Uterus (tissue), 4 donors: ENCODE results near the gene RGL4. TPM values are rescaled to one million over a fixed set of nuclear protein-coding genes. Genes with fewer than 3 reads are reported as not detected.
"Not testable (repeated sequence)": the region's sequence is repeated elsewhere in the genome, so short reads cannot be mapped to it uniquely, and the experiment has no call there.

Experiments used
- DNase-seq, 2 donors: peaks; one replicate each; pipeline ENCODE4 v3.0.0-alpha.2; 2019 to 2020
- H3K27ac ChIP-seq, 2 donors: fragments of 200-600 bp; sonication (generic); 1 replicate in 1 of 2; 2 replicates in 1 of 2; pipeline ENCODE4 v1.5.1; 2016 to 2018
- H3K27me3 ChIP-seq, 2 donors: fragments of 200-600 bp; sonication (generic); one replicate each; pipeline ENCODE4 v1.5.1; 2018 to 2019; ENCODE audit warnings: control low read depth in 1 of 2
- H3K36me3 ChIP-seq, 2 donors: fragments of 200-600 bp; sonication (generic); one replicate each; pipeline ENCODE4 v1.5.1; 2019; ENCODE audit warnings: control low read depth in 1 of 2
- H3K4me1 ChIP-seq, 2 donors: fragments of 200-600 bp; sonication (generic); one replicate each; pipeline ENCODE4 v1.5.1; 2018 to 2019; ENCODE audit warnings: control low read depth in 1 of 2
- H3K4me3 ChIP-seq, 2 donors: fragments of 200-600 bp; sonication (generic); 1 replicate in 1 of 2; 2 replicates in 1 of 2; pipeline ENCODE4 v1.5.1; 2018 to 2019; ENCODE audit warnings: mild to moderate bottlenecking in 1 of 2
- H3K9me3 ChIP-seq, 2 donors: fragments of 200-600 bp; sonication (generic); one replicate each; pipeline ENCODE4 v1.5.1; 2019; ENCODE audit warnings: control low read depth in 1 of 2
- POLR2A ChIP-seq, 2 donors: fragments of 450-650 bp; IDR thresholded peaks; one replicate each; pipeline ENCODE4 v1.6.1; 2016; ENCODE audit warnings: antibody characterized with exemption in 2 of 2, mild to moderate bottlenecking in 1 of 2, moderate library complexity in 1 of 2
- intact Hi-C: fragments of 100-400 bp; cut with DNase I; formaldehyde crosslinking; loops from one replicate; pipeline ENCODE4 v1.15.1; 2023; ENCODE audit warnings: low total_unique reads
- total RNA-seq, 4 donors: library from RNA; depleted of rRNA in 3 of 4; stranded (reverse); fragments of >200 nt in 3 of 4; gene quantifications; one replicate each; pipeline versions ENCODE4 v1.1.0 to v1.2.4, GENCODE V29; 2014 to 2023
- TF ChIP-seq, protein P1 (sequence below), 4 experiments: fragments of 200-600 bp in 2 of 4; fragments of 450-650 bp in 2 of 4; sonication (generic) in 2 of 4; IDR thresholded peaks; one replicate each; pipeline ENCODE4 v1.5.1; 2016 to 2019; ENCODE audit warnings: antibody characterized with exemption in 4 of 4, mild to moderate bottlenecking in 2 of 4, moderate library complexity in 1 of 4
- donor health status: DM: yes; HTN: yes; CAD: no.

RGL4 gene
- total RNA-seq, 4 donors from 2014 or later: 0.21 TPM; not detected in 3

DNA sequence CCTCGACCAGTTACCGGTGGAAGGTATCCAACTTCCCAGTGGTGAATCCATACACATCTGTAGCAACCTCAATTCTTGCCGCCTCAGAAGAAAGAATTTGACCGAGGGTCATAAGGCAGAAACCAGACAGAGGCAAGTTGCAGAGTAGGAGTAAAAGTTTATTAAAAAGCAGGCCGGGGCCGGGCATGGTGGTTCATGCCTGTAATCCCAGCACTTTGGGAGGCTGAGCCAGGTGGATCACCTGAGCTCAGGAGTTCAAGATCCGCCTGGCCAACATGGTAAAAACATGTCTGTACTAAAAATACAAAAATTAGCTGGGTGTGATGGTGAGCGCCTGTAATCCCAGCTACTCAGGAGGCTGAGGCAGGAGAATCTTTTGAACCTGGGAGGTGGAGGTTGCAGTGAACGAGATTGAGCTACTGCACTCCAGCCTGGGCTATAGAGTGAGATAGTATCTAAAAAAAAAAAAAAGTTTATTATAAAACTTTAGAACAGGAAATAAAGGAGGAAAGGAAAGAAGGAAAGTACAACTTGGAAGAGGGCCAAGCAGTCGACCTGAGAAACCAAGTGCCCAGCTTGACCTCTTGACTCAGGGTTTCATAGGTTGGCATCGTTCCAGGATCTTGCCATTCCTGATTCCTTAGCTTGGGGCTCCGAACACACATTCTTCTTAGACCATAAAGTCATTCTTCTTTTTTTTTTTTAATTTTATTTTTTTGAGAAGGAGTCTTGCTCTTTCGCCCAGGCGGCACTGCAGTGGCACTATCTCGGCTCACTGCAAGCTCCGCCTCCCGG lies 27.8 kb downstream of the RGL4 start:
- intact Hi-C loops: no loop called here
- Histone ChIP-seq H3K27me3 (no peaks in the 10 kb centered on the region), H3K9me3 (no peaks in the 10 kb centered on the region), H3K36me3 (no peaks in the 10 kb centered on the region), H3K27ac (no peak overlapping the region), H3K4me3 (no peak overlapping the region), H3K4me1 (no peaks in the 10 kb centered on the region)
- TF ChIP-seq POLR2A (IDR thresholded peaks at IDR 0.05): no peak
- TF ChIP-seq, protein P1, sequence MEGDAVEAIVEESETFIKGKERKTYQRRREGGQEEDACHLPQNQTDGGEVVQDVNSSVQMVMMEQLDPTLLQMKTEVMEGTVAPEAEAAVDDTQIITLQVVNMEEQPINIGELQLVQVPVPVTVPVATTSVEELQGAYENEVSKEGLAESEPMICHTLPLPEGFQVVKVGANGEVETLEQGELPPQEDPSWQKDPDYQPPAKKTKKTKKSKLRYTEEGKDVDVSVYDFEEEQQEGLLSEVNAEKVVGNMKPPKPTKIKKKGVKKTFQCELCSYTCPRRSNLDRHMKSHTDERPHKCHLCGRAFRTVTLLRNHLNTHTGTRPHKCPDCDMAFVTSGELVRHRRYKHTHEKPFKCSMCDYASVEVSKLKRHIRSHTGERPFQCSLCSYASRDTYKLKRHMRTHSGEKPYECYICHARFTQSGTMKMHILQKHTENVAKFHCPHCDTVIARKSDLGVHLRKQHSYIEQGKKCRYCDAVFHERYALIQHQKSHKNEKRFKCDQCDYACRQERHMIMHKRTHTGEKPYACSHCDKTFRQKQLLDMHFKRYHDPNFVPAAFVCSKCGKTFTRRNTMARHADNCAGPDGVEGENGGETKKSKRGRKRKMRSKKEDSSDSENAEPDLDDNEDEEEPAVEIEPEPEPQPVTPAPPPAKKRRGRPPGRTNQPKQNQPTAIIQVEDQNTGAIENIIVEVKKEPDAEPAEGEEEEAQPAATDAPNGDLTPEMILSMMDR (IDR thresholded peaks at IDR 0.05): no peak
- DNase-seq: no peak

DNA sequence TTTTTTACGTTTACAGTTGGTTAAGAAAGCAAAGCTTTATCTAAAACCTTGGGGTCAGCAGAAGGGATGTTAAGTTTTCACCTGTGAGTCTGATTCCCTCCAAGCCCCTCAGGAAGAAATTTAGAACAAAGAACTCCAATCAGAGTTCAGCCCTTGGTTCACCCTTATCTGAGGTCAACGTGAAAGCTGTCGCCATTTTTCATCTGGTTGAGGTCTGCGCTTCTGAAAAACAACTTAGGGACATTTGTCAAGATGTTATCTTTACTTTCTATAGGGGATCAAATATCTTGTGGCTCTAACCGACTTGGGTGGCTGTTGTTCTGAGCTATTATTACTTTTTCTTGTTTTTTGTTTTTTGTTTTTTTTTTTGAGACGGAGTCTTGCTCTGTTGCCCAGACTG lies 30.0 kb downstream of the RGL4 start:
- TF ChIP-seq, protein P1 (IDR thresholded peaks at IDR 0.05): no peak
- no peak for TF ChIP-seq POLR2A (IDR thresholded peaks at IDR 0.05)
- Histone ChIP-seq H3K36me3 (no peaks in the 10 kb centered on the region), H3K9me3 (no peaks in the 10 kb centered on the region), H3K27me3 (no peaks in the 10 kb centered on the region), H3K4me3 (no peak overlapping the region), H3K4me1 (no peaks in the 10 kb centered on the region), H3K27ac (no peak overlapping the region)
- intact Hi-C loops: no loop called here
- no peak for DNase-seq

DNA sequence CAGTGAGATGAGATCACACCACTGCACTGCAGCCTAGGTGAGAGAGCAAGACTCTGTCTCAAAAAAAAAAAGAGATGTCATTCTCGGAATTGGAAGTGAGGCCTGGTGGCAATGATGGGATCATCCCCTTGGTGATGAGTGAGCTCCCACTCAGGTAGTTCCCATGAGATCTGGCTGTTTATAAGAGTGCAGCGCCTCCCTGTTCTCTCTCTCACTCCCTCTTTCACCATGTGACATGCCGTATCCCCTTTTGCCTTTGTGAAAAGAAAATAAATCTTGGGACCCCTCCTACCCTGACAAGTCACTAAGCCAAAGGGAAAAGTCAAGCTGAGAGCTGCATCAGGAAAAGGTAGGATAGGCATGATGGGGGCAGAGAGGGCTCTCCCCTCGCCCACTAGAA lies 31.3 kb downstream of the RGL4 start:
- Histone ChIP-seq H3K4me1 (no peaks in the 10 kb centered on the region), H3K27me3 (no peaks in the 10 kb centered on the region), H3K27ac (no peak overlapping the region), H3K36me3 (no peaks in the 10 kb centered on the region), H3K4me3 (no peak overlapping the region), H3K9me3 (no peaks in the 10 kb centered on the region)
- no peak for DNase-seq
- intact Hi-C loops: no loop called here
- TF ChIP-seq, protein P1 (IDR thresholded peaks at IDR 0.05): no peak
- TF ChIP-seq POLR2A (IDR thresholded peaks at IDR 0.05): no peak

DNA sequence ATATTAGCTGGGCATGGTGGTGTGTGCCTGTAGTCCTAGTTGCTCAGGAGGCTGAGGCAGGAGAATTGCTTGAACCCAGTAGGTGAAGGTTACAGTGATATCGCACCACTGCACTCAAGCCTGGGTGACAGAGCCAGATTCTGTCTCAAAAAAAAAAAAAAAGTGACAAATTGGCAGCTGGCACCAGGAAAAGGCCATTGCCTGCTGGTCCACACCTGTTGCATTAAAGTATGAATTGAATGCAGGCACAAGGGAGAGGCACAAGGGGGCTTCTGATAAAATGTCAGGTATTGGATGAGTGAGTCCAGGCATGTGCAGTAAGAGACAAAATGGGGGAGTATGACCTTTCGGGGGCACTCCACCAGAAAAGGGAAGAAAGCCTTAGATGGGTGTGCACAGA lies 31.9 kb downstream of the RGL4 start:
- intact Hi-C loops: no loop called here
- H3K27ac ChIP-seq: no peak overlapping the region
- no peak for DNase-seq

DNA sequence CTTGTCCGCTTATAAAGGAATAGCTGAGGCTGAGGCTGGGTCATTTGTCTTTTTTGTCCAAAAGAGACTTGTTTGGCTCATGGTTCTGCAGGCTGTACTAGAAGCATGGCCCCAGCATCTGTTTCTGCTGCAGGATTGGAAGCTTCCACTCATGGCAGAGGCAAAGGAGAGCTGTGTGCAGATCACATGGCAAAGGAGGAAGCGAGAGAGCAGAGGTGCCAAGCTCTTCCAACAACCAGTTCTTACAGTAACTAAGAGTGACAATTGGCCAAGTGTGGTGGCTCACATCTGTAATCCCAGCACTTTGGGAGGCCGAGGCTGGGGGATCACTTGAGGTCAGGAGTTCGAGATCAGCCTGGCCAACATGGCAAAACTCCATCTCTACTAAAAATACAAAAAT lies 37.3 kb downstream of the RGL4 start:
- intact Hi-C loops, H3K27ac ChIP-seq, H3K36me3 ChIP-seq, DNase-seq, H3K4me3 ChIP-seq, H3K9me3 ChIP-seq, H3K27me3 ChIP-seq, H3K4me1 ChIP-seq: not testable (repeated sequence)

More for the DNA sequence above, 31.9 kb downstream of the RGL4 start:
- no peaks in the 10 kb centered on the region for H3K27me3 ChIP-seq
- no peak overlapping the region for H3K4me3 ChIP-seq
- no peaks in the 10 kb centered on the region for H3K36me3 ChIP-seq
- H3K9me3 ChIP-seq: no peaks in the 10 kb centered on the region
- H3K4me1 ChIP-seq: no peaks in the 10 kb centered on the region
- TF ChIP-seq POLR2A (IDR thresholded peaks at IDR 0.05): no peak
- TF ChIP-seq, protein P1 (IDR thresholded peaks at IDR 0.05): no peak
